Panc1 (cell line): ENCODE measurements around the gene ABCC8. TPM values are rescaled to one million over a fixed set of nuclear protein-coding genes. Genes with fewer than 3 reads are reported as not detected.

ENCODE experiments used
- ATAC-seq: fragments of 200-7000 bp; cut with Tn5 transposase; 2 replicates; pipeline ENCODE4 v1.9.1; 2020; ENCODE audit warnings: mild to moderate bottlenecking, moderate library complexity
- BruUV-seq: library from RNA; stranded (reverse); fragments of 400-500 nt; replicated peaks from 2 replicates; lab custom pipeline; 2021; lab: Mats Ljungman, UMichigan
- CTCF ChIA-PET: fragments of 300-600 bp; sonication (Branson Sonifier 250); formaldehyde crosslinking; loops from one replicate; lab custom pipeline; 2022; ENCODE audit warnings: antibody characterized with exemption; lab: Charles Lee
- POLR2A ChIA-PET: fragments of 300-600 bp; sonication (Branson Sonifier 250); formaldehyde crosslinking; loops from one replicate; lab custom pipeline; 2022; ENCODE audit warnings: antibody characterized with exemption; lab: Charles Lee
- DNase-seq: peaks from one replicate; pipeline ENCODE4 v3.0.0-alpha.2; 2010; ENCODE audit warnings: low read depth, low spot score
- H3K27ac ChIP-seq: 2 replicates; pipeline ENCODE4 v1.5.1; 2011; ENCODE audit warnings: mild to moderate bottlenecking, low read length, inconsistent platforms
- H3K27me3 ChIP-seq: fragments of 200-500 bp; sonication (Bioruptor generic); 2 replicates; pipeline ENCODE4 v1.6.0; 2014; ENCODE audit warnings: low read length, inconsistent platforms; ENCODE audit not compliant: control insufficient read depth, insufficient read depth
- H3K36me3 ChIP-seq: fragments of 200-500 bp; sonication (Bioruptor generic); 2 replicates; pipeline ENCODE4 v1.5.1; 2014; ENCODE audit warnings: inconsistent platforms, mild to moderate bottlenecking, low read length, moderate library complexity; ENCODE audit not compliant: control insufficient read depth, insufficient read depth
- H3K4me1 ChIP-seq: 2 replicates; pipeline ENCODE4 v1.5.1; 2011; ENCODE audit warnings: inconsistent platforms, mild to moderate bottlenecking, low read length, moderate library complexity; ENCODE audit not compliant: control insufficient read depth, insufficient read depth
- H3K4me3 ChIP-seq, 2 experiments: 2 replicates each; pipeline ENCODE4 v1.5.1; 2011 to 2012; ENCODE audit warnings: low read depth in 2 of 2, low read length in 2 of 2, mild to moderate bottlenecking in 2 of 2, inconsistent platforms in 1 of 2, moderate library complexity in 1 of 2
- H3K9me3 ChIP-seq: fragments of 200-500 bp; sonication (Bioruptor generic); 2 replicates; pipeline ENCODE4 v1.5.1; 2014; ENCODE audit warnings: low read depth, mild to moderate bottlenecking, inconsistent platforms, low read length, moderate library complexity; ENCODE audit not compliant: control insufficient read depth, insufficient read depth
- CTCF ChIP-seq: fragments of 450-650 bp; IDR thresholded peaks from 2 replicates; pipeline ENCODE4 v1.5.1; 2017; ENCODE audit warnings: mild to moderate bottlenecking
- POLR2AphosphoS5 ChIP-seq: IDR thresholded peaks from 2 replicates; pipeline ENCODE4 v1.6.1; 2012; ENCODE audit warnings: mild to moderate bottlenecking, low read depth, low read length, moderate library complexity
- REST ChIP-seq, 2 experiments: IDR thresholded peaks; 2 replicates each; pipeline ENCODE4 v1.6.1; 2011 to 2012; ENCODE audit warnings: low read depth in 2 of 2, control low read depth in 1 of 2, low read length in 1 of 2, mild to moderate bottlenecking in 1 of 2, moderate library complexity in 1 of 2; ENCODE audit not compliant: insufficient read depth in 1 of 2
- SIN3A ChIP-seq: IDR thresholded peaks from 2 replicates; pipeline ENCODE4 v1.6.1; 2012; ENCODE audit warnings: low read depth, mild to moderate bottlenecking, low read length, moderate library complexity, borderline replicate concordance; ENCODE audit not compliant: insufficient read depth
- TCF7L2 ChIP-seq: IDR thresholded peaks from 2 replicates; pipeline ENCODE4 v1.6.1; 2011; ENCODE audit warnings: mild to moderate bottlenecking, low read depth, low read length, inconsistent platforms
- in situ Hi-C: cut with HindIII; loops from 2 replicates; pipeline ENCODE4 v1.10.0; 2016; ENCODE audit warnings: low sequenced_read_pairs, low pct_unique_long_range_greater_than_20kb
- intact Hi-C: fragments of 100-400 bp; cut with micrococcal nuclease; formaldehyde crosslinking; loops from one replicate; pipeline ENCODE4 v1.10.0; 2022; ENCODE audit not compliant: unreplicated experiment
- total RNA-seq: library from RNA; stranded (reverse); gene quantifications from one replicate; pipeline ENCODE4 v1.2.1, GENCODE V29; 2021; ENCODE audit not compliant: unreplicated experiment

ABCC8 gene
- total RNA-seq, 1 experiment from 2014 or later, result 0.18 TPM

GRCh38 chr11:17350455-17351171, 126.0 kb downstream of the ABCC8 start:
- TF ChIP-seq SIN3A, result no peak
- TF ChIP-seq CTCF, result no peak
- no peak for TF ChIP-seq POLR2AphosphoS5
- TF ChIP-seq REST (IDR thresholded peaks at IDR 0.05; ENCODE audit: insufficient read depth in 1 of 2, low read depth in 2 of 2, low read length in 1 of 2), result no peak
- no peak for TF ChIP-seq TCF7L2
- BruUV-seq, result no TSS peak
- Histone ChIP-seq H3K27me3 (no peaks in the 10 kb centered on the region), H3K9me3 (no peaks in the 10 kb centered on the region), H3K36me3 (no peaks in the 10 kb centered on the region), H3K4me1 (peaks cover 4% of the 10 kb centered on the region; the same call in 1 of the 2 replicates), H3K27ac (no peak overlapping the region), H3K4me3 (no peak overlapping the region)
- no peak for DNase-seq
- in situ Hi-C loops (no loop called here), intact Hi-C loops (loop anchor here (5.0 kb wide), 2 partner anchors 73 to 118 kb away; partner anchors contain the start of gene NUCB2)
- ATAC-seq, result no peak
- POLR2A ChIA-PET, result interaction anchor here (0.6 kb wide), 1 partner anchor 87 kb away, joined by 3 read pairs; no protein-coding TSS in a partner anchor
- CTCF ChIA-PET, result interaction anchor here (0.7 kb wide), 1 partner anchor 74 kb away, joined by 9 read pairs; the partner anchor contains the start of gene NUCB2

- intact Hi-C loops (no loop called here), in situ Hi-C loops (no loop called here)
- ChIA-PET CTCF (no interaction called here), POLR2A (no interaction called here)
- no peaks in the 10 kb centered on the region for H3K27me3 ChIP-seq
- no TSS peak for BruUV-seq
- H3K4me1 ChIP-seq, result no peaks in the 10 kb centered on the region
- no peak for DNase-seq
- no peaks in the 10 kb centered on the region for H3K36me3 ChIP-seq
- TF ChIP-seq SIN3A, result no peak
- TF ChIP-seq REST (IDR thresholded peaks at IDR 0.05; ENCODE audit: insufficient read depth in 1 of 2, low read depth in 2 of 2, low read length in 1 of 2), result no peak
- TF ChIP-seq POLR2AphosphoS5, result no peak
- TF ChIP-seq TCF7L2, result no peak
- TF ChIP-seq CTCF, result no peak
- no peak overlapping the region for H3K4me3 ChIP-seq
- no peak overlapping the region for H3K27ac ChIP-seq
- no peaks in the 10 kb centered on the region for H3K9me3 ChIP-seq
- no peak for ATAC-seq
Measured at GRCh38 chr11:17347676-17348075, 129.0 kb downstream of the ABCC8 start.
